ENCODE measurements around the gene RAP1GDS1.

The RAP1GDS1 gene
- long read RNA-seq, transcript RAP1GDS1-202 (15 exons, 2,092 nt): minor isoform, 103 of 604 reads
- long read RNA-seq, transcript RAP1GDS1-203 (14 exons, 2,085 nt): minor isoform, 18 of 604 reads
- long read RNA-seq, transcript RAP1GDS1-204 (14 exons, 1,942 nt): minor isoform, 36 of 604 reads
- long read RNA-seq, transcript RAP1GDS1-205 (15 exons, 3,681 nt): major isoform, 274 of 604 reads
- long read RNA-seq, partial matches to known transcripts: 20 of 604 reads
- long read RNA-seq, other reads (novel, unspliced or antisense): 106 of 604 reads

GRCh38 chr4:98260579-98261404 lies at the start of gene RAP1GDS1:
Gene RAP1GDS1, plus strand, starts transcription at chr4:98261384. Its CDS starts 182 bp downstream, at chr4:98261566.
- Histone ChIP-seq H3K4me3 (replicated peaks; ENCODE audit: insufficient read depth, low read length) (peak within 1 kb of the TSS; percentile 82), H3K27me3 (ENCODE audit: insufficient read depth, poor library complexity, severe bottlenecking) (no peaks in the 10 kb centered on the region), H3K27ac (replicated peaks) (peak within 1 kb of the TSS; percentile 90)
- TF ChIP-seq GABPA (IDR thresholded peaks at IDR 0.05; ENCODE audit: low read depth) (no peak), POLR2AphosphoS5 (IDR thresholded peaks at IDR 0.05; ENCODE audit: low read depth) (peak; percentile 79), SPI1 (IDR thresholded peaks at IDR 0.05; ENCODE audit: borderline replicate concordance, low read depth) (no peak), CTCF (IDR thresholded peaks at IDR 0.05; ENCODE audit: insufficient read depth, low read length) (no peak), REST (IDR thresholded peaks at IDR 0.05; ENCODE audit: insufficient replicate concordance, low read depth) (no peak)
- peak; percentile 73 to 96 for DNase-seq (ENCODE audit: low read depth in 1 of 2, low spot score in 1 of 2)

- Histone ChIP-seq H3K27me3 (ENCODE audit: insufficient read depth, poor library complexity, severe bottlenecking) (no peaks in the 10 kb centered on the region), H3K4me3 (replicated peaks; ENCODE audit: insufficient read depth, low read length) (no peak overlapping the region), H3K27ac (replicated peaks) (no peak overlapping the region)
- no peak for DNase-seq (ENCODE audit: low read depth in 1 of 2, low spot score in 1 of 2)
- no peak for TF ChIP-seq GABPA (IDR thresholded peaks at IDR 0.05; ENCODE audit: low read depth)
- no peak for TF ChIP-seq POLR2AphosphoS5 (IDR thresholded peaks at IDR 0.05; ENCODE audit: low read depth)
- TF ChIP-seq SPI1 (IDR thresholded peaks at IDR 0.05; ENCODE audit: borderline replicate concordance, low read depth): no peak
- no peak for TF ChIP-seq REST (IDR thresholded peaks at IDR 0.05; ENCODE audit: insufficient replicate concordance, low read depth)
- TF ChIP-seq CTCF (IDR thresholded peaks at IDR 0.05; ENCODE audit: insufficient read depth, low read length): no peak
Measured at GRCh38 chr4:98222306-98222705, 38.9 kb upstream of the RAP1GDS1 start.

- no peak overlapping the region for H3K27ac ChIP-seq (replicated peaks)
- no peak for DNase-seq (ENCODE audit: low read depth in 1 of 2, low spot score in 1 of 2)
- H3K4me3 ChIP-seq (replicated peaks; ENCODE audit: insufficient read depth, low read length): no peak overlapping the region
- no peak for TF ChIP-seq GABPA (IDR thresholded peaks at IDR 0.05; ENCODE audit: low read depth)
- H3K27me3 ChIP-seq (ENCODE audit: insufficient read depth, poor library complexity, severe bottlenecking): no peaks in the 10 kb centered on the region
Measured at GRCh38 chr4:98226396-98226795, 34.8 kb upstream of the RAP1GDS1 start.

GRCh38 chr4:98230961-98231360 lies 30.2 kb upstream of the RAP1GDS1 start:
- no peak for DNase-seq (ENCODE audit: low read depth in 1 of 2, low spot score in 1 of 2)
- TF ChIP-seq POLR2AphosphoS5 (IDR thresholded peaks at IDR 0.05; ENCODE audit: low read depth): no peak
- no peak for TF ChIP-seq CTCF (IDR thresholded peaks at IDR 0.05; ENCODE audit: insufficient read depth, low read length)
- no peak for TF ChIP-seq GABPA (IDR thresholded peaks at IDR 0.05; ENCODE audit: low read depth)
- TF ChIP-seq SPI1 (IDR thresholded peaks at IDR 0.05; ENCODE audit: borderline replicate concordance, low read depth): no peak
- no peak for TF ChIP-seq REST (IDR thresholded peaks at IDR 0.05; ENCODE audit: insufficient replicate concordance, low read depth)

More at GRCh38 chr4:98230961-98231360, 30.2 kb upstream of the RAP1GDS1 start:
- Histone ChIP-seq H3K4me3 (replicated peaks; ENCODE audit: insufficient read depth, low read length) (no peak overlapping the region), H3K27ac (replicated peaks) (no peak overlapping the region), H3K27me3 (ENCODE audit: insufficient read depth, poor library complexity, severe bottlenecking) (no peaks in the 10 kb centered on the region)
